Panc1 (cell line): ENCODE results near the gene JKAMP.

Experiments
- POLR2AphosphoS5 ChIP-seq: IDR thresholded peaks from 2 replicates; pipeline ENCODE4 v1.6.1; 2012; ENCODE audit warnings: mild to moderate bottlenecking, low read depth, low read length, moderate library complexity
- SIN3A ChIP-seq: IDR thresholded peaks from 2 replicates; pipeline ENCODE4 v1.6.1; 2012; ENCODE audit warnings: low read depth, mild to moderate bottlenecking, low read length, moderate library complexity, borderline replicate concordance; ENCODE audit not compliant: insufficient read depth
- TF ChIP-seq, protein P1 (sequence below): fragments of 450-650 bp; IDR thresholded peaks from 2 replicates; pipeline ENCODE4 v1.5.1; 2017; ENCODE audit warnings: mild to moderate bottlenecking
- TF ChIP-seq, protein P2 (sequence below), 2 experiments: IDR thresholded peaks; 2 replicates each; pipeline ENCODE4 v1.6.1; 2011 to 2012; ENCODE audit warnings: low read depth in 2 of 2, control low read depth in 1 of 2, low read length in 1 of 2, mild to moderate bottlenecking in 1 of 2, moderate library complexity in 1 of 2; ENCODE audit not compliant: insufficient read depth in 1 of 2

DNA sequence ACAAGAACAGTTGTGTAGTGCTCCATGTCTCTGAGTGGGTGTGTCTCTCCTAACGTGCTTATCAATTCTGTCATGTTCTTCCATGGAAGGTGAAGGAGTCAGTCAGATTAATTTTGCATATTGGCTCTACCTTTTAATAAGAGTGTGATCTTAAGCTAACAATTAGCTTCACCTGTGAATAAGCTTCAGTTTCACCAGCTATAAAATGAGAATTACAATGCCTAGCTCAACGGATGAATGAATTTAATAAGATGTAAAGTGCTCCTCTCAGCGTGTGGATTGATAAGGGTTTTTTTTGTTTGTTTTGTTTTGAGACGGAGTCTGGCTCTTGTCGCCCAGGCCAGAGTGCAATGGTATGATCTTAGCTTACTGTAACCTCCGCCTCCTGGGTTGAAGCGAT, 59.6 kb downstream of the JKAMP start:
- TF ChIP-seq, protein P1, sequence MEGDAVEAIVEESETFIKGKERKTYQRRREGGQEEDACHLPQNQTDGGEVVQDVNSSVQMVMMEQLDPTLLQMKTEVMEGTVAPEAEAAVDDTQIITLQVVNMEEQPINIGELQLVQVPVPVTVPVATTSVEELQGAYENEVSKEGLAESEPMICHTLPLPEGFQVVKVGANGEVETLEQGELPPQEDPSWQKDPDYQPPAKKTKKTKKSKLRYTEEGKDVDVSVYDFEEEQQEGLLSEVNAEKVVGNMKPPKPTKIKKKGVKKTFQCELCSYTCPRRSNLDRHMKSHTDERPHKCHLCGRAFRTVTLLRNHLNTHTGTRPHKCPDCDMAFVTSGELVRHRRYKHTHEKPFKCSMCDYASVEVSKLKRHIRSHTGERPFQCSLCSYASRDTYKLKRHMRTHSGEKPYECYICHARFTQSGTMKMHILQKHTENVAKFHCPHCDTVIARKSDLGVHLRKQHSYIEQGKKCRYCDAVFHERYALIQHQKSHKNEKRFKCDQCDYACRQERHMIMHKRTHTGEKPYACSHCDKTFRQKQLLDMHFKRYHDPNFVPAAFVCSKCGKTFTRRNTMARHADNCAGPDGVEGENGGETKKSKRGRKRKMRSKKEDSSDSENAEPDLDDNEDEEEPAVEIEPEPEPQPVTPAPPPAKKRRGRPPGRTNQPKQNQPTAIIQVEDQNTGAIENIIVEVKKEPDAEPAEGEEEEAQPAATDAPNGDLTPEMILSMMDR: no peak
- no peak for TF ChIP-seq POLR2AphosphoS5
- TF ChIP-seq, protein P2, sequence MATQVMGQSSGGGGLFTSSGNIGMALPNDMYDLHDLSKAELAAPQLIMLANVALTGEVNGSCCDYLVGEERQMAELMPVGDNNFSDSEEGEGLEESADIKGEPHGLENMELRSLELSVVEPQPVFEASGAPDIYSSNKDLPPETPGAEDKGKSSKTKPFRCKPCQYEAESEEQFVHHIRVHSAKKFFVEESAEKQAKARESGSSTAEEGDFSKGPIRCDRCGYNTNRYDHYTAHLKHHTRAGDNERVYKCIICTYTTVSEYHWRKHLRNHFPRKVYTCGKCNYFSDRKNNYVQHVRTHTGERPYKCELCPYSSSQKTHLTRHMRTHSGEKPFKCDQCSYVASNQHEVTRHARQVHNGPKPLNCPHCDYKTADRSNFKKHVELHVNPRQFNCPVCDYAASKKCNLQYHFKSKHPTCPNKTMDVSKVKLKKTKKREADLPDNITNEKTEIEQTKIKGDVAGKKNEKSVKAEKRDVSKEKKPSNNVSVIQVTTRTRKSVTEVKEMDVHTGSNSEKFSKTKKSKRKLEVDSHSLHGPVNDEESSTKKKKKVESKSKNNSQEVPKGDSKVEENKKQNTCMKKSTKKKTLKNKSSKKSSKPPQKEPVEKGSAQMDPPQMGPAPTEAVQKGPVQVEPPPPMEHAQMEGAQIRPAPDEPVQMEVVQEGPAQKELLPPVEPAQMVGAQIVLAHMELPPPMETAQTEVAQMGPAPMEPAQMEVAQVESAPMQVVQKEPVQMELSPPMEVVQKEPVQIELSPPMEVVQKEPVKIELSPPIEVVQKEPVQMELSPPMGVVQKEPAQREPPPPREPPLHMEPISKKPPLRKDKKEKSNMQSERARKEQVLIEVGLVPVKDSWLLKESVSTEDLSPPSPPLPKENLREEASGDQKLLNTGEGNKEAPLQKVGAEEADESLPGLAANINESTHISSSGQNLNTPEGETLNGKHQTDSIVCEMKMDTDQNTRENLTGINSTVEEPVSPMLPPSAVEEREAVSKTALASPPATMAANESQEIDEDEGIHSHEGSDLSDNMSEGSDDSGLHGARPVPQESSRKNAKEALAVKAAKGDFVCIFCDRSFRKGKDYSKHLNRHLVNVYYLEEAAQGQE (IDR thresholded peaks at IDR 0.05; ENCODE audit: insufficient read depth in 1 of 2, low read depth in 2 of 2, low read length in 1 of 2): no peak
- no peak for TF ChIP-seq SIN3A
